GM19468 (cell line): ENCODE results near the gene TMEM245.
"Not testable (repeated sequence)": the region's sequence is repeated elsewhere in the genome, so short reads cannot be mapped to it uniquely, and the experiment has no call there.

Source experiments
- ATAC-seq: cut with Tn5 transposase; IDR thresholded peaks from one replicate; pipeline ENCODE4 v1.9.1; 2021; ENCODE audit warnings: mild to moderate bottlenecking, moderate library complexity, moderate number of reproducible peaks; ENCODE audit not compliant: unreplicated experiment; ENCODE audit errors: extremely low read depth

TMEM245 gene

DNA sequence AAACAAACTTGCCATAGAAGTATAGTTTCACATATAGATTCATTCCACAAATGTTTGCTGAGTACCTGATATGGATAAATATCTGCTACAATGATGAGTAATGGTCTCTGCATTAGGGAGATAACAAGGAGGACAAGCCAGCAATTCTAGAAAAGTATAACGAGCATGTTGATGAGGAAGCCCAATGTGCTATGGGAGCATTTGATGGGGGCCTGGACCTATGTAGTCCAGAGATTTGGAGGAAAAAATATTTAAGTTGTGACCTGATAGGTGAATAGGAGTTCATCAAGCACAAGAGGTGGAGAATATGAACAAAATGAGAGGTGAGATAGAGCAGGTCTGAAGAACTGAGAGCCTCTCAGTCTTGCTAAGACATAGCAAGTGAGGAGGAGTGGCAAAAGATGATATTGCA is 14.4 kb upstream of the TMEM245 start:
- ATAC-seq: no peak

DNA sequence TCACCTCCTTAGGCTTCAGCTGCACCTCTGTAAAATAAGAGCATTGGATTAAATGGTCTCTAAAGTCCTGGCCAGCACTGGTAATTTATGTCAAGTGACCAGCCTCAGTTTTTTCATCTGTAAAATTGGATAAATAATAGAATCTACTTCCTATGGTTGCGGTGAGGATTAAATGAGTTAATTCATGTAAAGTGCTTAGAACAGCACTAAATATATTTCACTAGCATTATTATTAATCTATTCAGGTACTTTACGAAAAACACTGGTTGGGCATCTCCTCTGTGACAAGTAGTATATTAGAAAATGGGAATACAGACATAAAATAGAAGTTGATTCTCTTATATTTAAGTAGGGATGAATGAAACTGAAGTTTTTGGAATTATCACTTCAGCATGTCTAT is 13.8 kb upstream of the TMEM245 start:
- ATAC-seq: no peak

DNA sequence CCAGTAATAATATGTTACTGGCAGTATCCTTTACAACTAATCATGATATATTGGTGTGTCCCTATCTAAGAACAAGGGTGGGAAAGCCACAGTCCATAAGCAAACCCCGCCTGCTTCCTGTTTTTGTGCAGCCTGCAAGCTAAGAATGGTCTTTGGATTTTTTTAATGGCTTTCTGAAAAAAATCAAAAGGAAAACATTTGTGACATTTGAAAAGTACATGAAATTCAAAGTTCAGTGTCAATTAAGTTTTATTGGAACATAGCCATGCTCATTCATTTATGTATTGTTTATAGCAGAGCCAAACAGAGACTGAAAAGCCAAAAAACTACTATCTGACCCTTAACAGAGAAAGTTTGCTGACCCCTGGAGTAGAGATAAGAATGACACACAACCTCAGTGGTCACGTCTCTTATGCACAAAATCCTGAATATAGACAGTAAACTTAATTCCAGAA is 12.8 kb upstream of the TMEM245 start:
- ATAC-seq: no peak

DNA sequence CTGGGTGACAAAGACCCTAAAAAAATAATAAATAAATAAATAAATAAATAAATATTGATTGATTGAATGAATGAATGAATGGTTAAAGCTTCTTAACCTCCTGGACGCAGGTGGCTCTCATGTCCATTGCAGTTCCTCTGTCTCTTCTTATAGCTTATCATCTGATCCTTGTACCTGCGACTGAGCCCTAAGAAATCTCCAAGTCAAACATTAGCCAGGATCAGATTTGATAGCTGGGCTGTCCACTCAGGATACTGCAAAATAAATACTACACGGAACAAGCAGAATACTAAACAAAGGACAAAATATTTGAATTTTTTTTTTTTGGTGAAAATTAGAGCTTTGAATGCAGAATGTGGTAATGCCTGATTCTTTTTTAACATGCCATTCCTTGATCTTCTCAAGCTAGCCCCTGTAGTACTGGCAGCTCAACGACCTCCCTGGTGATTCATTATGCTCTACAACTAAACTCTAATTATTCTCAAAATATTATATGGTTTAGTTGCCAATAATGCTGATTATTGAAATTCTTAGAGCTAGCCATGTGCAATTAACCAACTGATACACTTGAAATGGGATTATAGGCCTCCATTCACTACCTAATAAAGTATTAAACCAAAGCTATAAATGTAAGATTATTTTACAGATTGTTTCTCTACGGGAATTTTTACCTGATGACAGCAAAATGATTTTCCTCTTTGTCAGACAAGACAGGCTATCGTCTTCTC is 9.9 kb upstream of the TMEM245 start:
- no peak for ATAC-seq

DNA sequence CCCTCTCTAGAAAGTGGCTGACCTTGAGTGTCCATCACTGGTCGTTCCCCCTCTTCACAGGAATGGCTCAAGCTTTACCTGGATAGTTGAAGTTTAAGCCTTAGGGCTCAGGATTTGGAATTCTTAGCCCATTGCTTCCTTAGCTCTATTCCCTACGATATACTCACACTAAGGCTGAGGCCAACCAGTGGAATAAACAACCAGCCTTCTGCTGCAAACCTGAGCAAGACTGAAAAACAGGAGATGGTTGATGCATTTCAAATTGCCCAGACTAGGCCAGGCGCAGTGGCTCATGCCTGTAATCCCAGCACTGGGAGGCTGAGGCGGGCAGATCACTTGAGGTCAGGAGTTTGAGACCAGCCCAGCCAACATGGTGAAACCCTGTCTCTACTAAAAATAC is 6.9 kb upstream of the TMEM245 start:
- not testable (repeated sequence) for ATAC-seq

DNA sequence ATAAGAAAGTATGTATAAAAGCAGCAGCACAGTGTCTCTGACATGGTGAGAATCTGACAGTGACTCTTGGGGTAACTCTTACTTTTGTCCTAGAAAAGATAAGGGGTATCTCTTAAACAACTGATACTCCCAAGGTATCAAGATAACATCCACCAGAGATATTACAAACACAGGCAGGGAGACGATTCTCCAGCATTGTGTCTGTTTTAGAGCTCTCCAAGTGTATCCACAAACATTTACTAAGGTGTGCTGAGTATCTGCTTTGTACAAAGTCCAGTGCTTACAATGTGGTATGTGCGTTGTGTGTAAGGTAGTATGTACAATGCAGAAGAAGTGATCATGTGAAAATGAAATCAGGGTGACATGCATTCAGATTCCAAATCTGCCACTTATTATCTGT is 4.4 kb upstream of the TMEM245 start:
- ATAC-seq: no peak

DNA sequence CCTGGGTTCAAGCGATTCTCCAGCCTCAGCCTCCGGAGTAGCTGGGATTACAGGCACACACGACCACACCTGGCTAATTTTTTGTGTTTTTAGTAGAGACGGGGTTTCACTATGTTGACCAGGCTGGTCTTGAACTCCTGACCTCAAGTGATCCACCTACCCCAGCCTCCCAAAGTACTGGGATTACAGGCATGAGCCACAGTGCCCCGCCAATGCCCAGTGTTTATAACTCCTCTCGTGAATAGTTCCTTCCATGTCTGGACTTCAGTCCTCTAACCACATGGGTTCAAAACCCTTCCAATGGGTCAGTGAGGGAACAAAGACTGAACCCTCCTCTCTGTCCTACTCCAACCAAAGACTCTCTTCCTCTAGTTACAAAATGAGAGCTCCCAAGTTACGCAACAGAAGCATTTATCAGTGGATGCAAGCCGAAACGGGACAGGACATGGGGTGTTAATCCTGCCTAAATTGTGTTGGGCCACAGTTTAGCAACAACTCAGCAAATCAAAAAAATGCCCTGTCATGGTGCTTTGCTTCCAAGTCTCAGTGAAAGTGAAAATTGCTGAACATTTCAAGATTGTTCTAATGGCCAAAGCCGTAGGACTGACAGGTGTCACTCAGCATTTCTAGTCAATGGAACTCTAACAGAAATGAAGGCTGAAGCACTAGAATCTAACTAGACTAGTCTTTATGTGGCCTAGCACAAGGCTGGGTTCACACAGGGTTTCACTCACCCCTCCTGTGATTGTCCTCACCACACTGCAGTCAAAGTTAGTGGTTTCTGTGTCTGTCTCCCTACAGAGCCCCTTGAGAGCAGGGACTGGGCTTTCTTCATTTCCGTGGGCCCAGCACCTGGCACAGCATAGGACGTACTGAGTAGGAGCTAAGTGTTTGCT is 3.2 kb upstream of the TMEM245 start:
- peak; percentile 19 for ATAC-seq

DNA sequence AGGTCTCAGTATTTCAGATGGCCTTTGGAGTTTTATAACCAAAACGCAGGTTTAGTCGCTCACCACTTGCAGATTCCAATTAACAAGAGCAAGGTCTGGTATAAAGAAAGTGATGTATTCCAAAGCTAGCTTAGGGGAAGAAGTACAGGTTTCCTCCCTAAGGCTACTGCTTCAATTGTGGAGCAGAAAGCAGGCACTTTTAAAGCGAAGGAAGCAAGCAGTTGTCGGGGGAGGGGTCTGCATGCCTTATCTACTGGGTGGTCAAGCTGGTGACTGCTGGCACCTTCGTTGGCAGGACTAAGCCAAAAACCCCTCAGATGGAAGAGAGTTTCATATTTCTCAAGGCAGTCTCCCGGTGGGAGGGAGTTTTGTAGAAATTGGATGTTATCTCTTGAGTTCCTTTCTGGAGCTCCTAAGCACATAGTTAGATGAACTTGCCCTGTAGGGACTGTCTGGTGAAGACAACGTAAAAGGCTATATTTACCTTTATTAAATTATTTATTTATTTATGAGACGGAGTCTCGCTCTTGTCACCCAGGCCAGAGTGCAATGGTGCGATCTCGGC is 1.6 kb upstream of the TMEM245 start:
- no peak for ATAC-seq

DNA sequence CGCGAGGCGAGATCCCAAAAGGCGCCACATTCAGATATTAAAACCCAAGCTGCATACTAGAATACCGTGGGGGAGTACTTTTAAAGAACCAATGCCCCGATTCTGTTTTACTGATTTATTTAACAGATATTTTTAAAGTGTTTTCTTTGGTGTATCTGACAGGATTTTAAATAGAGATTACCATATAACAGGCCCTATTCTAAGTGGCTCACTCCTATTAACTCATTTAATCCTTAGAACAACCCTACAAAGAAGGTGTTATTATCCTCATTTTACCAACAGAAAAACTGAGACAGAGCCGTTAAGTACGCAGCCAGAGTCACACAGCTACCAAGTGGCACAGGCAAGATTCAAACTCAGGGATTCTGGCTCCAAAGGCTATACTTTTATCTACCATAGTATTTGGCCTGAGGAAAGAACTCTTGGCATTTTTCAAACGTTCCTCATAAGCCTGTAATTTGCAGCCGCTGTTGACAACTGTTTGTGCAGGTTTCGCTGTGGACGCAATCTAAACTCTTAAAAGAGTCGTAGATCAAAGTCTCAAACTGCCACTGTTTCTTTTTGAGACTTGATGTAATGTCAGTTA is 550 bp upstream of the TMEM245 start:
- no peak for ATAC-seq

DNA sequence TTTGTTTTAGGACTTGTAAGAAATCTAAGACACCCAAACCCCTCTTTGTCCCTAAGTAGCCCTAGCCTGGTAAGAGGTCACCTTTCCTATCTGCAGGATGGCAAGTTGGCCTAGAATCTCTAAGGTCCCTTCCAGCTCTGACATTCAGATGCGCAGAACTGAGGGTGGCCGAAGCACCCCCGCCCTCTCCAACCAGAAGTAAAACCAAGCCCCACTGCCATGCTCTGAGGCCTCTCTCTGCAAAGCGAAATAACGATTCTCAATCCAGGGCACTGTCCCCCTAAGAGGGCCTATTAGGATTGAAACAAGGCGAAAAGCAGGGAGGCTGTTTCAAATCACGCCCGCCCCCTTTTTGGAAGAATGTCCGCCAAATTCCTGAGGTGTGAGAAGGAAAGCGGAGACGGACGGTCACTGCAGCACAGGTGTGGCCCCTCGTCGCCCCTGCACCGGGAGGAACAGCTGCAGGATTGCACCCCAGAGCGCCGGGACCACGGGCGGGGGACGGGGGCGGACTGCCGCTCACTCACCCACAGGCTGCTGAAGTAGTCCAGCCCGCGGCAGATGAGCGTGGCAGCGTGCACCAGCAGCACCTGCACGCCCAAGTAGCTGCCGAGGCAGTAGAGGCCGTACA is 824 bp downstream of the TMEM245 start:
- ATAC-seq: peak; percentile 4

DNA sequence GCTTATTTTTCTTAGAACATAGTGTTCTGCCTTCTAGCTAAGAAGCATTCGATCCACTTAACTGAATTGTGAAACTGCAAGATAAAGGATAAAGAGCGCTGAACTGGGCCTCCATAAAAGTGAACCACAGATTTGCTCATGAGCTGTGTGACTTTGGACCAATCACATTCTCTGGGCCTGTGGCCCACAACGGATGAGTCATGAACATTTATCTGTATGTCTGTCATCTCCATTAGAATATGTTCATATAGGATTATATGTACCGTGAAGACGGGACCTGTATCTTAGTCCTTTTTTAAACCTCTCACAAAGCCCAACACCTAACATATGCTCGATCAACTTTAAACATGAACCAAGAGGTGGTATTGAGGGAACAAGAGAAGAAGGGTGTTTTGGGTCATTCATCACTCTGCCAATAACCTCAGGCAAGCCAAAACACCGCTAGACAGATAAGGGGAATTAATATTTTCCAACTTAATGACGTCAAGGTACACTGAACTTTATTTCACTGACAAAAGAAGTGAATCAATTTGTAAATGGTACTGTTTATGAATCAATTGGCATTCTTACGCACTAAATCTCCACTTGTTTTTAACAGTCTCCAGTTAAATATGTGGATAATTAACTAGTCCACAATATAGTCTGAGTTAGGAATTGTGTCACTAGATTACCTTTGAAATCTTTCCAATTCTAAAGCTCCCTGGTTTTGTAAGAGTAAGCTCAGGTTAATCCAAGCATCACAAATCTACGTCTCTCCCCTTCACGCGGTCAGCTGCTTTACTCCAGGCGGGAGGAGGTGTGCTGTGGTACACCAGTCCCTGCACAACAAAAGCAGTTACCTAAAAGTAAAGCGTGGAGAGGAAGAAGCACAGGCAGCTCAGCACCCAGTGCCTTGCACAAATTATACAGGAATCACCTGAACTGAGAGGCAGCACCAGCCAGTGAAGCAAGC is 1.6 kb downstream of the TMEM245 start:
- no peak for ATAC-seq

DNA sequence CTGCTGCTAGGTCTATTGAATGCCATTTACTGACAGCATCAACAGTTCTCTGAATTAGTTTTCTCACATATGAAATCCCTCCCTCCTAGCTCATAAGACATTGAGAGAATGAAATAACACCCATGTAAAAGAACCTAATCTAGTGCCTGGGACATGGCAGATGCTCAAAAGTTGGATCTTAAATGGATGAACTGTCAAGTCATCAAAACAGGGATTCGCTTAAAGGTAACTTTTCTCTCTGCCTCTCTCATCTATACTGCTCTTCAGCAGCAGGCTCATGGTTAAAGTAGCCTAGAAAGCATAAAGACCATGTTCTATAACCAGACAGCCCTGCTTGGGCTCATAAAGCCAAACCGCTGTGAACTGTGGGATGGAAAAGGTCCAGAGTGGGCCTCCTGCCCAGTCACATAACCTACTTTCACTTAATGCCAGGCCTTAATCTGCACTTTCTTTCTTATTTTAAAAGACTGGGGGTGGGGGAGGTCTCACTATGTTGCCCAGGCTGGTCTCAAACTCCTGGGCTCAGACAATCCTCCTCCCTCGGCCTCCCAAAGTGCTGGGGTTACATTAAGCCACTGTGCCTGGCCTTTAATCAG is 3.7 kb downstream of the TMEM245 start:
- ATAC-seq: no peak

DNA sequence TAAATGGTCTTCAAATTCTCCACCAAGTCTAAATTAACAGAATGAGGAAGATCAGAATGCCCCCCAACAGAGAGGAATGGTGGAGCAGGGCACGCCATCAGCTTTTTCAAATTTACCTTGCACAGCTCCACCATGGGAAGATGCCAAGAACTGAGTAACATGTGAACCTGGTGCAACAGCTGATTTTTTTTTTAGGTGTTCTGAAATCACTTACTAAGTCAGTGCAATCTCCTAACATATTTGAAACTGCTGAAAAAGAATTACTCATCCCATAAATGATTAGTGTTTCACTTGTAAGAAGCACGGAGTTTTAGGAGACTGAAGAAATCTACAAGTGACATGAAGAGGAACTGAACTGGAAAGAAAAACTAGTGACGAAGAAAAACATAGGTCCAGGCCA is 5.1 kb downstream of the TMEM245 start:
- ATAC-seq: no peak

DNA sequence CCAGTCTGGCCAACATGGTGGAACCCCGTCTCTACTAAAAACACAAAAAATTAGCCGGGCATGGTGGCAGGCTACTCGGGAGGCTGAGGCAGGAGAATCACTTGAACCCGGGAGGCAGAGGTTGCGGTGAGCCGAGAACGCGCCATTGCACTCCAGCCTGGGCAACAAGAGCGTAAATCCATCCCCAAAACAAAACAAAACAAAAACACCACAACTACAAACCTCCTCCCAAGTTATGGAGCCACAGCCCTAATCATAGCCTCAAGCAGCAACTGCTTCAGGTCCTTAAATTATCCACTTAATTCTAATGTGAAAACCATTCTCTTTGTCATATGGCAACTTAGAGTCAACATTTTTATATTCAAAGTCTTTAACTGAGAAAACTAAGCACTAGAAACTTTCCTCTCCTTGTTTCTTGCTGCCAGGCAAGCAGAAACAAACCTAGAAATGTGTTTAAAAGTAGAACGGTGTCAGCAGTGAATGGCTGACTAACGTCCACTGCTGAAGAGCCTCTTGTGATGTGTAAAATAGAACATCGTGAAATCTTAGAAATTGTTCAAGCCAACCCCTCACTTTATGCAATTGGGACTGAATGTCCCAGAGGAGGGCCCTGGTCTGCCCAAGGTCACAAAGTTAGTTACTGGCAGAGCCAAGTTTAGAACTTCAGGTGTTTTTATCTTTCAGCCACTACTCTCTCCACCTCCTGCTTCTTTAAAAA is 5.7 kb downstream of the TMEM245 start:
- no peak for ATAC-seq

DNA sequence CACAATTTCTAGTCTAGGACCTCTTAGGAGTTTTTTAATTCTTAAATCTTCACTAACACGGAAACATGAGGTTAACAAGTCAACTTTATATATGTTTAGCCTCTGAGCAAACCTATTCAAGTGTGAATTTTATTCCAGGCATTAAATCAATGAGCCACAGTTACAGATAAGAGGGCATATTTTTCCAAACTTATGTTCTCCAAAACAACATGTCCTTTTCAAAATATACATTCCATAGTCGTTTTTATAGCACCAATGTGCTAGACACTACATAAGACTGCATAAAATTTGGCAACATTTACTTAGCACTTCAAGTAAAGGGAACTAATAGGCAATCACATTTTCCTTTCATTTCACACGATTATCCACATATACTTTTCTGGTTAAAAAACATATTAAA is 6.5 kb downstream of the TMEM245 start:
- ATAC-seq: no peak

DNA sequence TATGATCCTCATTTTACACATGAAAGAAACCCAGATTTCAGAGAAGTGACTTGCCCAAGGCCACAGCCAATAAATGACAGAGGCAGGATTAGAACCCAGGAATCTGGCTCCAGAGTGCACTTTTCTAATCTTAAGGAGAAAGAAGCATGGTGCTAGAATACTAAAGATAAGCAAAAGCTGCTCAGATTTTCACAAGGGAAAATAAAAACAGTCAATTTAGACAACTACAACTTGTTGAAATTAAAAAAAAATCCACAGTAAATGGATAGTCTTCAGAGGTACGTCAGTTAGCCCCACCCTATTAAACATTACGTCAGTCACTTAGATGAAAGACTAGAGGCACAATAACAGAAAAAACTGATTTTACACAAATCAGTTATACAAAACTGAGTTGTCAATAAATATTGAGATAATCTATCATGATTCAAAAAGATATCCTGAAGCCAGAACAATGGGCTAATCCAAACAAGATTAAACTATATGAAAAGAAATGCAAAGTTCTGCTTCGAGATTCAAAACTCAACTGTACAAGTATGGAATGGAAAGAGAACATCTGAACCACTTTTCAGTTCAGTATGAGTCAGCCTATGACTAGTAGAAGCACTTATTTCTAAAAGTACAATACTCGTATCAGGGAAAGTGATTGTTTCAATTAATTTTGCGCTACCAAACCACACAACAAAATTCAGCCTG is 9.3 kb downstream of the TMEM245 start:
- no peak for ATAC-seq

DNA sequence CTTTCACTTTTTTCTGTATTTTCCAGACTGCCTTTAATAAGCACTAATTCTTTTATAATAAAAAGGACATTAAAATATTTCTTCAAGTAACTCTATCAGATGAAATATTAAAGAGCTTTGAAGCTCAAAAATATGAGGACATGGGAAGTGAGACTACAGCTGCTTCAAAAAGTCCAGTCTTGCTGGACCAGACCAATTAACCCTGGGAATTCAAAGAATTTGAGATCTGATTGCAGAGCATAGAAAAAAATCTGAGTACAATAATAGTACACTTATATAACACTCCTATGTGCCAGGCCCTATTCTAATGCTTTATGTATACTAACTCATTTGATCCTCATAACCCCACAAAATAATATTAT is 9.8 kb downstream of the TMEM245 start:
- no peak for ATAC-seq

DNA sequence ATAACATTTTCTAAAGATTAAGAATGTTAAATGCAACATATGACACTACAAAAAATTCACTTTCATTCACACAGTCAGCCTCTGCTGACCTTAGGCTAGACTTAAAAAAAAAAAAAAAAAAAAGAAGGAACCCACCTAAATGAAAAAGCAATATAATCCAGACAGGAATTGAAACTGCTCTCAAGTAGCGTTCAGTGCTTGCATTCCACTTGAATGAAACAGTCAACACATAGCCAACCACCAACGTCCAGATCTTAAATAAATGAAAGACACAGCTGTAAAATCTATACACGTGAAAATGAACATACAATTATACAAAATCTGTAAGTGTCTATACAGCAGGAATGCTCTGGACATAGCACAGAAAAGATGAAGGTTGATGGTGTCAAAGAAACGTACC is 11.4 kb downstream of the TMEM245 start:
- no peak for ATAC-seq
